Skeletal muscle tissue (tissue), 4 donors: ENCODE data around the gene SLC14A1. TPM values are rescaled to one million over a fixed set of nuclear protein-coding genes. Genes with fewer than 3 reads are reported as not detected.

Experiments used
- H3K27ac ChIP-seq: one replicate; pipeline ENCODE4 v1.7.0; 2013; ENCODE audit warnings: mild to moderate bottlenecking, low read depth, low read length, inconsistent platforms
- H3K27me3 ChIP-seq, 3 donors: one replicate each; pipeline ENCODE4 v1.7.0; 2013; ENCODE audit warnings: low read length in 3 of 3; ENCODE audit not compliant: control insufficient read depth in 3 of 3, insufficient read depth in 3 of 3
- H3K36me3 ChIP-seq, 3 donors: one replicate each; pipeline ENCODE4 v1.7.0; 2013; ENCODE audit warnings: low read length in 3 of 3; ENCODE audit not compliant: control insufficient read depth in 3 of 3, insufficient read depth in 3 of 3
- H3K4me1 ChIP-seq, 3 donors: one replicate each; pipeline ENCODE4 v1.7.0; 2013; ENCODE audit warnings: low read length in 3 of 3, mild to moderate bottlenecking in 3 of 3; ENCODE audit not compliant: control insufficient read depth in 3 of 3, insufficient read depth in 3 of 3
- H3K4me3 ChIP-seq, 3 donors: one replicate each; pipeline ENCODE4 v1.7.0; 2013; ENCODE audit warnings: low read length in 3 of 3
- H3K9ac ChIP-seq, 3 donors: one replicate each; pipeline ENCODE4 v1.7.0; 2013; ENCODE audit warnings: low read length in 3 of 3, mild to moderate bottlenecking in 3 of 3, moderate library complexity in 2 of 3, low read depth in 1 of 3
- H3K9me3 ChIP-seq, 3 donors: one replicate each; pipeline ENCODE4 v1.7.0; 2013; ENCODE audit warnings: low read length in 3 of 3; ENCODE audit not compliant: control insufficient read depth in 3 of 3
- total RNA-seq: library from RNA; depleted of rRNA; stranded (reverse); fragments of >200 nt; gene quantifications from one replicate; pipeline ENCODE4 v1.2.3, GENCODE V29; 2014
- donor health status: Osteomylitis.

The SLC14A1 gene
- total RNA-seq, 1 donor from 2014 or later, result 14.6 TPM

GRCh38 chr18:45734505-45734904 lies 10.5 kb downstream of the SLC14A1 start:
- Histone ChIP-seq H3K27me3 (peaks cover 0 to 3% (median under 1%) of the 10 kb centered on the region in 3 donors), H3K36me3 (no peaks in the 10 kb centered on the region), H3K27ac (no peak overlapping the region), H3K4me1 (no peaks in the 10 kb centered on the region), H3K9ac (no peak overlapping the region), H3K4me3 (no peak overlapping the region), H3K9me3 (no peaks in the 10 kb centered on the region)

- Histone ChIP-seq H3K9me3 (no peaks in the 10 kb centered on the region), H3K4me1 (no peaks in the 10 kb centered on the region), H3K9ac (no peak overlapping the region), H3K36me3 (no peaks in the 10 kb centered on the region), H3K27me3 (peaks cover 0 to 5% (median 4%) of the 10 kb centered on the region in 3 donors), H3K4me3 (no peak overlapping the region), H3K27ac (no peak overlapping the region)
Observed at GRCh38 chr18:45734944-45735343, 11.0 kb downstream of the SLC14A1 start.

- no peaks in the 10 kb centered on the region for H3K9me3 ChIP-seq
- H3K4me1 ChIP-seq, result no peaks in the 10 kb centered on the region
- no peak overlapping the region for H3K27ac ChIP-seq
- H3K9ac ChIP-seq, result no peak overlapping the region
- H3K4me3 ChIP-seq, result no peak overlapping the region
- H3K27me3 ChIP-seq, result peaks cover 0 to 11% (median 10%) of the 10 kb centered on the region in 3 donors
- H3K36me3 ChIP-seq, result no peaks in the 10 kb centered on the region
Observed at GRCh38 chr18:45738660-45739059, 14.7 kb downstream of the SLC14A1 start.

GRCh38 chr18:45739268-45739667 lies 15.3 kb downstream of the SLC14A1 start:
- Histone ChIP-seq H3K36me3 (no peaks in the 10 kb centered on the region), H3K27ac (no peak overlapping the region), H3K4me1 (no peaks in the 10 kb centered on the region), H3K4me3 (peak overlapping the region in 1 of 3 donors; percentile 17), H3K27me3 (peaks cover 0 to 11% (median 10%) of the 10 kb centered on the region in 3 donors), H3K9ac (no peak overlapping the region), H3K9me3 (no peaks in the 10 kb centered on the region)

- no peak overlapping the region for H3K9ac ChIP-seq
- no peak overlapping the region for H3K27ac ChIP-seq
Observed at GRCh38 chr18:45739848-45740247, 15.9 kb downstream of the SLC14A1 start.

GRCh38 chr18:45741056-45741455 lies 17.1 kb downstream of the SLC14A1 start:
- Histone ChIP-seq H3K9me3 (no peaks in the 10 kb centered on the region), H3K9ac (no peak overlapping the region), H3K27ac (no peak overlapping the region), H3K27me3 (peaks cover 0 to 11% (median 10%) of the 10 kb centered on the region in 3 donors), H3K4me3 (peak overlapping the region in 1 of 3 donors; percentile 14), H3K36me3 (no peaks in the 10 kb centered on the region), H3K4me1 (peaks cover 0 to 7% (median 0%) of the 10 kb centered on the region in 3 donors)

More at GRCh38 chr18:45739848-45740247, 15.9 kb downstream of the SLC14A1 start:
- Histone ChIP-seq H3K27me3 (peaks cover 0 to 11% (median 10%) of the 10 kb centered on the region in 3 donors), H3K4me3 (peak overlapping the region in 1 of 3 donors; percentile 14), H3K9me3 (no peaks in the 10 kb centered on the region), H3K4me1 (no peaks in the 10 kb centered on the region), H3K36me3 (no peaks in the 10 kb centered on the region)

- Histone ChIP-seq H3K4me1 (peaks cover 0 to 7% (median 0%) of the 10 kb centered on the region in 3 donors), H3K9me3 (no peaks in the 10 kb centered on the region), H3K27me3 (peaks cover 0 to 2% (median under 1%) of the 10 kb centered on the region in 3 donors), H3K4me3 (no peak overlapping the region), H3K36me3 (no peaks in the 10 kb centered on the region), H3K27ac (no peak overlapping the region), H3K9ac (no peak overlapping the region)
Observed at GRCh38 chr18:45745817-45746461, 22.0 kb downstream of the SLC14A1 start.

- no peaks in the 10 kb centered on the region for H3K27me3 ChIP-seq
- H3K4me1 ChIP-seq, result peaks cover 0 to 7% (median 0%) of the 10 kb centered on the region in 3 donors
- no peak overlapping the region for H3K27ac ChIP-seq
- H3K4me3 ChIP-seq, result no peak overlapping the region
- no peaks in the 10 kb centered on the region for H3K9me3 ChIP-seq
- H3K36me3 ChIP-seq, result no peaks in the 10 kb centered on the region
- H3K9ac ChIP-seq, result no peak overlapping the region
Observed at GRCh38 chr18:45748501-45748900, 24.5 kb downstream of the SLC14A1 start.

GRCh38 chr18:45749918-45750689 lies 26.1 kb downstream of the SLC14A1 start:
- Histone ChIP-seq H3K4me3 (no peak overlapping the region), H3K4me1 (peaks cover 0 to 7% (median 0%) of the 10 kb centered on the region in 3 donors), H3K27me3 (no peaks in the 10 kb centered on the region), H3K9me3 (no peaks in the 10 kb centered on the region), H3K27ac (no peak overlapping the region), H3K9ac (no peak overlapping the region), H3K36me3 (no peaks in the 10 kb centered on the region)

- Histone ChIP-seq H3K9me3 (no peaks in the 10 kb centered on the region), H3K9ac (no peak overlapping the region), H3K27me3 (no peaks in the 10 kb centered on the region), H3K4me1 (peaks cover 3 to 10% (median 8%) of the 10 kb centered on the region in 3 donors), H3K36me3 (no peaks in the 10 kb centered on the region), H3K27ac (no peak overlapping the region), H3K4me3 (no peak overlapping the region)
Observed at GRCh38 chr18:45751766-45752165, 27.8 kb downstream of the SLC14A1 start.
